Activated CD4-positive, alpha-beta T cell treated with anti-CD3 and anti-CD28 coated beads, Interleukin-2, amount 10 ng/mL, durations not matched to agents 24 days and 14 days (primary cell): ENCODE measurements around the gene FAM124A. TPM values are rescaled to one million over a fixed set of nuclear protein-coding genes. Genes with fewer than 3 reads are reported as not detected.

Source experiments
- DNase-seq: peaks from one replicate; pipeline ENCODE4 v3.0.0; 2022
- H3K27ac Mint-ChIP-seq: one replicate; pipeline ENCODE4 v1.8.0; 2022; ENCODE audit warnings: mild to moderate bottlenecking, mixed read lengths
- H3K27me3 Mint-ChIP-seq: one replicate; pipeline ENCODE4 v1.8.0; 2022; ENCODE audit warnings: mixed read lengths
- H3K36me3 Mint-ChIP-seq: one replicate; pipeline ENCODE4 v1.8.0; 2022; ENCODE audit warnings: low read depth, mild to moderate bottlenecking, mixed read lengths
- H3K4me1 Mint-ChIP-seq: one replicate; pipeline ENCODE4 v1.8.0; 2021; ENCODE audit warnings: mixed read lengths
- H3K4me3 Mint-ChIP-seq: one replicate; pipeline ENCODE4 v1.8.0; 2022; ENCODE audit warnings: mild to moderate bottlenecking, moderate library complexity, mixed read lengths
- H3K9me3 Mint-ChIP-seq: one replicate; pipeline ENCODE4 v1.8.0; 2021; ENCODE audit warnings: mixed read lengths
- intact Hi-C: fragments of 100-400 bp; cut with micrococcal nuclease; formaldehyde crosslinking; loops from one replicate; pipeline ENCODE4 v1.15.1; 2023
- total RNA-seq: library from RNA; stranded (reverse); gene quantifications from 2 replicates; pipeline ENCODE4 v1.2.3, GENCODE V29; 2022

FAM124A gene
- total RNA-seq, 1 donor from 2014 or later, result 0.82 TPM

GRCh38 chr13:51255556-51255955, 33.4 kb downstream of the FAM124A start:
- DNase-seq, result no peak
- H3K4me1 Mint-ChIP-seq, result no peaks in the 10 kb centered on the region
- no peak overlapping the region for H3K27ac Mint-ChIP-seq

GRCh38 chr13:51257187-51257586, 35.0 kb downstream of the FAM124A start:
- Mint-ChIP-seq H3K27me3 (no peaks in the 10 kb centered on the region), H3K4me1 (no peaks in the 10 kb centered on the region), H3K36me3 (no peaks in the 10 kb centered on the region), H3K4me3 (no peak overlapping the region), H3K9me3 (no peaks in the 10 kb centered on the region), H3K27ac (no peak overlapping the region)
- intact Hi-C loops, result no loop called here
- no peak for DNase-seq

More at GRCh38 chr13:51255556-51255955, 33.4 kb downstream of the FAM124A start:
- Mint-ChIP-seq H3K27me3 (no peaks in the 10 kb centered on the region), H3K36me3 (no peaks in the 10 kb centered on the region), H3K9me3 (no peaks in the 10 kb centered on the region), H3K4me3 (no peak overlapping the region)
- intact Hi-C loops, result no loop called here

GRCh38 chr13:51258612-51259548, 36.7 kb downstream of the FAM124A start:
- H3K27me3 Mint-ChIP-seq, result no peaks in the 10 kb centered on the region
- H3K4me3 Mint-ChIP-seq, result no peak overlapping the region
- H3K27ac Mint-ChIP-seq, result no peak overlapping the region
- H3K4me1 Mint-ChIP-seq, result no peaks in the 10 kb centered on the region
- no peaks in the 10 kb centered on the region for H3K36me3 Mint-ChIP-seq
- intact Hi-C loops, result no loop called here
- DNase-seq, result no peak
- H3K9me3 Mint-ChIP-seq, result no peaks in the 10 kb centered on the region

- H3K4me3 Mint-ChIP-seq, result no peak overlapping the region
- H3K9me3 Mint-ChIP-seq, result no peaks in the 10 kb centered on the region
- no peak overlapping the region for H3K27ac Mint-ChIP-seq
- H3K27me3 Mint-ChIP-seq, result no peaks in the 10 kb centered on the region
- no peaks in the 10 kb centered on the region for H3K36me3 Mint-ChIP-seq
- intact Hi-C loops, result no loop called here
- no peaks in the 10 kb centered on the region for H3K4me1 Mint-ChIP-seq
- DNase-seq, result no peak
Measured at GRCh38 chr13:51260154-51260553, 38.0 kb downstream of the FAM124A start.

- H3K27me3 Mint-ChIP-seq, result no peaks in the 10 kb centered on the region
- H3K36me3 Mint-ChIP-seq, result no peaks in the 10 kb centered on the region
- no peaks in the 10 kb centered on the region for H3K9me3 Mint-ChIP-seq
- no peak overlapping the region for H3K27ac Mint-ChIP-seq
- H3K4me3 Mint-ChIP-seq, result no peak overlapping the region
- intact Hi-C loops, result no loop called here
- DNase-seq, result no peak
- no peaks in the 10 kb centered on the region for H3K4me1 Mint-ChIP-seq
Measured at GRCh38 chr13:51261610-51262249, 39.5 kb downstream of the FAM124A start.

- H3K4me3 Mint-ChIP-seq, result no peak overlapping the region
- H3K4me1 Mint-ChIP-seq, result no peaks in the 10 kb centered on the region
- no peaks in the 10 kb centered on the region for H3K27me3 Mint-ChIP-seq
- DNase-seq, result no peak
- no peak overlapping the region for H3K27ac Mint-ChIP-seq
- no peaks in the 10 kb centered on the region for H3K36me3 Mint-ChIP-seq
- H3K9me3 Mint-ChIP-seq, result no peaks in the 10 kb centered on the region
- intact Hi-C loops, result no loop called here
Measured at GRCh38 chr13:51262501-51263211, 40.5 kb downstream of the FAM124A start.

- Mint-ChIP-seq H3K27ac (no peak overlapping the region), H3K4me3 (no peak overlapping the region), H3K36me3 (no peaks in the 10 kb centered on the region), H3K4me1 (no peaks in the 10 kb centered on the region), H3K27me3 (peaks cover 2% of the 10 kb centered on the region), H3K9me3 (no peaks in the 10 kb centered on the region)
- intact Hi-C loops, result no loop called here
- no peak for DNase-seq
Measured at GRCh38 chr13:51266642-51267041, 44.4 kb downstream of the FAM124A start.

- no peaks in the 10 kb centered on the region for H3K36me3 Mint-ChIP-seq
- no peak overlapping the region for H3K4me3 Mint-ChIP-seq
- intact Hi-C loops, result no loop called here
- no peak for DNase-seq
- H3K27ac Mint-ChIP-seq, result no peak overlapping the region
- no peaks in the 10 kb centered on the region for H3K9me3 Mint-ChIP-seq
- no peaks in the 10 kb centered on the region for H3K4me1 Mint-ChIP-seq
- H3K27me3 Mint-ChIP-seq, result peaks cover 2% of the 10 kb centered on the region
Measured at GRCh38 chr13:51267622-51268021, 45.4 kb downstream of the FAM124A start.

- Mint-ChIP-seq H3K9me3 (no peaks in the 10 kb centered on the region), H3K36me3 (no peaks in the 10 kb centered on the region), H3K4me1 (no peaks in the 10 kb centered on the region), H3K4me3 (no peak overlapping the region), H3K27me3 (peaks cover 4% of the 10 kb centered on the region), H3K27ac (no peak overlapping the region)
- no peak for DNase-seq
- intact Hi-C loops, result no loop called here
Measured at GRCh38 chr13:51269039-51269438, 46.8 kb downstream of the FAM124A start.

GRCh38 chr13:51270623-51271415, 48.6 kb downstream of the FAM124A start:
- no peak for DNase-seq
- Mint-ChIP-seq H3K36me3 (no peaks in the 10 kb centered on the region), H3K27me3 (peaks cover 5% of the 10 kb centered on the region), H3K4me1 (no peaks in the 10 kb centered on the region), H3K4me3 (no peak overlapping the region), H3K9me3 (no peaks in the 10 kb centered on the region), H3K27ac (no peak overlapping the region)
- intact Hi-C loops, result no loop called here

GRCh38 chr13:51271528-51272085, 49.4 kb downstream of the FAM124A start:
- intact Hi-C loops, result no loop called here
- no peak for DNase-seq
- no peak overlapping the region for H3K4me3 Mint-ChIP-seq
- H3K9me3 Mint-ChIP-seq, result no peaks in the 10 kb centered on the region
- H3K27me3 Mint-ChIP-seq, result peaks cover 5% of the 10 kb centered on the region
- no peaks in the 10 kb centered on the region for H3K36me3 Mint-ChIP-seq
- peaks cover 3% of the 10 kb centered on the region for H3K4me1 Mint-ChIP-seq
- H3K27ac Mint-ChIP-seq, result no peak overlapping the region

- no peaks in the 10 kb centered on the region for H3K9me3 Mint-ChIP-seq
- intact Hi-C loops, result no loop called here
- H3K4me1 Mint-ChIP-seq, result peaks cover 6% of the 10 kb centered on the region
- peaks cover 5% of the 10 kb centered on the region for H3K27me3 Mint-ChIP-seq
- H3K36me3 Mint-ChIP-seq, result no peaks in the 10 kb centered on the region
- no peak overlapping the region for H3K27ac Mint-ChIP-seq
- H3K4me3 Mint-ChIP-seq, result no peak overlapping the region
- DNase-seq, result no peak
Measured at GRCh38 chr13:51275101-51275500, 52.9 kb downstream of the FAM124A start.

- DNase-seq, result no peak
- no peaks in the 10 kb centered on the region for H3K9me3 Mint-ChIP-seq
- H3K27me3 Mint-ChIP-seq, result peaks cover 2% of the 10 kb centered on the region
- H3K36me3 Mint-ChIP-seq, result no peaks in the 10 kb centered on the region
- no peak overlapping the region for H3K4me3 Mint-ChIP-seq
- H3K4me1 Mint-ChIP-seq, result peaks cover 6% of the 10 kb centered on the region
- intact Hi-C loops, result no loop called here
- H3K27ac Mint-ChIP-seq, result no peak overlapping the region
Measured at GRCh38 chr13:51276636-51277035, 54.4 kb downstream of the FAM124A start.
